ENCODE results near the gene AGBL1. TPM values are rescaled to one million over a fixed set of nuclear protein-coding genes. Genes with fewer than 3 reads are reported as not detected.

Gene AGBL1
- total and polyA plus RNA-seq, 4 donors: not detected

DNA sequence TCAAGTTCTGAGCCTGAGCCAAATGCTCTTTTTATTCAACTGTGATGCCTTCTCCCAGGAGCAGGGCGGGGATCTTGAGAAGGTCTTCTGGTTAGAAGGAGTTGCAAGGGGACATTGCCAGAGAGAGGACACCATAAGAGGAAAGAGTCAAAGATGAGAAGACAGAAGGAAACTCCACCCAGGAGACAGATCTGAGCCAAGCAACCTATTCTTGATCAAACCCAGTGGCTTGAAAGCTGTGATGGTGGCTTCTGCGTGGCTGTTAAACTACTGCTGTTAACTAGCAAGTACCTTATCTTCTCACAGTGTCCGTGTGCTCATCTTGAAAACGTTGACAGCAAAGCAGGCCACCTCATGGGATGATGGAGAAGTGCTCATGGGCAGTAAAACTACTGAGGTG lies 19.8 kb upstream of the AGBL1 start:
- Histone ChIP-seq H3K36me3 (ENCODE audit: control insufficient read depth in 4 of 4, insufficient read depth in 3 of 4, low read depth in 1 of 4, low read length in 3 of 4) (no peaks in the 10 kb centered on the region), H3K4me1 (ENCODE audit: control insufficient read depth in 4 of 4, insufficient read depth in 4 of 4, low read length in 3 of 4) (no peaks in the 10 kb centered on the region), H3K27ac (ENCODE audit: low read depth in 1 of 2, low read length in 2 of 2) (no peak overlapping the region), H3K9ac (ENCODE audit: low read depth in 1 of 2, low read length in 2 of 2) (no peak overlapping the region), H3K4me3 (ENCODE audit: low read depth in 1 of 3, low read length in 3 of 3) (no peak overlapping the region), H3K9me3 (ENCODE audit: control insufficient read depth in 4 of 4, low read length in 3 of 4) (no peaks in the 10 kb centered on the region), H3K27me3 (ENCODE audit: control insufficient read depth in 4 of 4, insufficient read depth in 4 of 4, low read length in 3 of 4) (no peaks in the 10 kb centered on the region)
- TF ChIP-seq SP1 (IDR thresholded peaks at IDR 0.05): no peak
- TF ChIP-seq GABPA (IDR thresholded peaks at IDR 0.05 in 1 of 2, conservative IDR thresholded peaks at IDR 0.05 in 1 of 2): no peak
- no peak for TF ChIP-seq RXRA (IDR thresholded peaks at IDR 0.05)
- no peak for TF ChIP-seq HNF4G (IDR thresholded peaks at IDR 0.05)
- no peak for TF ChIP-seq TAF1 (conservative IDR thresholded peaks at IDR 0.05)
- TF ChIP-seq, protein P1, sequence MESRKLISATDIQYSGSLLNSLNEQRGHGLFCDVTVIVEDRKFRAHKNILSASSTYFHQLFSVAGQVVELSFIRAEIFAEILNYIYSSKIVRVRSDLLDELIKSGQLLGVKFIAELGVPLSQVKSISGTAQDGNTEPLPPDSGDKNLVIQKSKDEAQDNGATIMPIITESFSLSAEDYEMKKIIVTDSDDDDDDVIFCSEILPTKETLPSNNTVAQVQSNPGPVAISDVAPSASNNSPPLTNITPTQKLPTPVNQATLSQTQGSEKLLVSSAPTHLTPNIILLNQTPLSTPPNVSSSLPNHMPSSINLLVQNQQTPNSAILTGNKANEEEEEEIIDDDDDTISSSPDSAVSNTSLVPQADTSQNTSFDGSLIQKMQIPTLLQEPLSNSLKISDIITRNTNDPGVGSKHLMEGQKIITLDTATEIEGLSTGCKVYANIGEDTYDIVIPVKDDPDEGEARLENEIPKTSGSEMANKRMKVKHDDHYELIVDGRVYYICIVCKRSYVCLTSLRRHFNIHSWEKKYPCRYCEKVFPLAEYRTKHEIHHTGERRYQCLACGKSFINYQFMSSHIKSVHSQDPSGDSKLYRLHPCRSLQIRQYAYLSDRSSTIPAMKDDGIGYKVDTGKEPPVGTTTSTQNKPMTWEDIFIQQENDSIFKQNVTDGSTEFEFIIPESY (IDR thresholded peaks at IDR 0.05): no peak
- no peak for TF ChIP-seq RAD21 (IDR thresholded peaks at IDR 0.05)
- TF ChIP-seq, protein P2, sequence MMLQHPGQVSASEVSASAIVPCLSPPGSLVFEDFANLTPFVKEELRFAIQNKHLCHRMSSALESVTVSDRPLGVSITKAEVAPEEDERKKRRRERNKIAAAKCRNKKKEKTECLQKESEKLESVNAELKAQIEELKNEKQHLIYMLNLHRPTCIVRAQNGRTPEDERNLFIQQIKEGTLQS (IDR thresholded peaks at IDR 0.05): no peak
- TF ChIP-seq FOXA1 (IDR thresholded peaks at IDR 0.05): no peak
- no peak for TF ChIP-seq HNF4A (conservative IDR thresholded peaks at IDR 0.05)
- no peak for TF ChIP-seq FOXA2 (IDR thresholded peaks at IDR 0.05)
- TF ChIP-seq REST (IDR thresholded peaks at IDR 0.05): no peak
- no peak for TF ChIP-seq NR2F2 (IDR thresholded peaks at IDR 0.05)
- WGBS: 67% methylated on average over 4 of the region's 4 CpGs
- DNase-seq (ENCODE audit: low spot score): no peak

DNA sequence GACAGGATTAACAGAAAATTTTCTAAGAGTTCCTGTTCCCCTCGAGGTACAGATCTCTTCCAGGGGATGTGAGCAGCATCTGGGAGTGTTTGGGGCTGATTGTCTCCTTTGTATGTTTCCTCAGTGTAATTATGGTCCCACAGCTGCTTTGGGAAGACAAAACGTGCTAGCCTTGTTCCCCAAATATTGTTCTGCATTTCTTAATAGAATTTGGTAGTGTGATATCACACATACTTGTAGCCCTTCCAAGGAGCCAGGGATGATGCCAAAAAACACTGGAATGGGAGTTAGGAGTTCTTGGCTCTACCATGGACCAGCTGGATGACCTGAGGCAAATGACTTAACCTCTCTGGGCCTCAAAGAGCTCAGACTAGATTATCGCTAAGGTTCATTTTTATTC lies 19.0 kb upstream of the AGBL1 start:
- H3K27ac ChIP-seq (ENCODE audit: low read depth in 1 of 2, low read length in 2 of 2): no peak overlapping the region
- no peaks in the 10 kb centered on the region for H3K36me3 ChIP-seq (ENCODE audit: control insufficient read depth in 4 of 4, insufficient read depth in 3 of 4, low read depth in 1 of 4, low read length in 3 of 4)
- no peak for TF ChIP-seq REST (IDR thresholded peaks at IDR 0.05)
- TF ChIP-seq, protein P1 (IDR thresholded peaks at IDR 0.05): no peak
- no peak for TF ChIP-seq HNF4G (IDR thresholded peaks at IDR 0.05)
- no peak for TF ChIP-seq MAX (IDR thresholded peaks at IDR 0.05)
- TF ChIP-seq RXRA (IDR thresholded peaks at IDR 0.05): no peak
- TF ChIP-seq GABPA (IDR thresholded peaks at IDR 0.05 in 1 of 2, conservative IDR thresholded peaks at IDR 0.05 in 1 of 2): no peak
- TF ChIP-seq YY1 (IDR thresholded peaks at IDR 0.05): no peak
- TF ChIP-seq HNF4A (conservative IDR thresholded peaks at IDR 0.05): no peak
- TF ChIP-seq TAF1 (conservative IDR thresholded peaks at IDR 0.05): no peak
- H3K9me3 ChIP-seq (ENCODE audit: control insufficient read depth in 4 of 4, low read length in 3 of 4): no peaks in the 10 kb centered on the region
- H3K4me3 ChIP-seq (ENCODE audit: low read depth in 1 of 3, low read length in 3 of 3): no peak overlapping the region
- no peak for DNase-seq (ENCODE audit: low spot score)
- no peak overlapping the region for H3K9ac ChIP-seq (ENCODE audit: low read depth in 1 of 2, low read length in 2 of 2)
- H3K27me3 ChIP-seq (ENCODE audit: control insufficient read depth in 4 of 4, insufficient read depth in 4 of 4, low read length in 3 of 4): no peaks in the 10 kb centered on the region
- no peaks in the 10 kb centered on the region for H3K4me1 ChIP-seq (ENCODE audit: control insufficient read depth in 4 of 4, insufficient read depth in 4 of 4, low read length in 3 of 4)
- 63% methylated on average over 3 of the region's 3 CpGs for WGBS
